Gastrocnemius medialis (tissue), 4 donors: ENCODE measurements around the gene SNCAIP. TPM values are rescaled to one million over a fixed set of nuclear protein-coding genes. Genes with fewer than 3 reads are reported as not detected.

Experiments
- ATAC-seq, 2 donors: fragments of 150-250 bp; one replicate each; pipeline ENCODE4 v1.9.1; 2016
- DNase-seq, 2 donors: peaks; one replicate each; pipeline ENCODE4 v3.0.0-alpha.2; 2019
- H3K27ac ChIP-seq, 4 donors: fragments of 200-600 bp; sonication (generic); 1 replicate in 1 of 4; 2 replicates in 3 of 4; pipeline ENCODE4 v1.5.1; 2016 to 2018; ENCODE audit warnings: mild to moderate bottlenecking in 2 of 4, moderate library complexity in 1 of 4
- H3K27me3 ChIP-seq, 3 donors: fragments of 200-600 bp; sonication (generic) in 2 of 3; 1 replicate in 1 of 3; 2 replicates in 2 of 3; pipeline versions ENCODE4 v1.5.1 to v1.6.0; 2016 to 2019; ENCODE audit warnings: mild to moderate bottlenecking in 1 of 3, moderate library complexity in 1 of 3
- H3K36me3 ChIP-seq, 2 donors: fragments of 200-600 bp; sonication (generic) in 1 of 2; one replicate each; pipeline ENCODE4 v1.5.1; 2017 to 2018
- H3K4me1 ChIP-seq, 2 donors: fragments of 200-600 bp; sonication (generic) in 1 of 2; one replicate each; pipeline ENCODE4 v1.5.1; 2016 to 2017; ENCODE audit warnings: mild to moderate bottlenecking in 2 of 2
- H3K4me3 ChIP-seq, 4 donors: fragments of 200-600 bp; sonication (generic) in 3 of 4; 1 replicate in 1 of 4; 2 replicates in 3 of 4; pipeline ENCODE4 v1.5.1; 2016 to 2019; ENCODE audit warnings: mild to moderate bottlenecking in 2 of 4
- H3K9me3 ChIP-seq, 3 donors: fragments of 200-600 bp; sonication (generic) in 2 of 3; 1 replicate in 1 of 3; 2 replicates in 2 of 3; pipeline ENCODE4 v1.5.1; 2016 to 2019
- CTCF ChIP-seq, 5 experiments: fragments of 450-650 bp in 3 of 5; fragments of 200-600 bp in 2 of 5; sonication (generic) in 2 of 5; IDR thresholded peaks in 4 of 5; conservative IDR thresholded peaks in 1 of 5; 1 replicate in 4 of 5; 2 replicates in 1 of 5; pipeline ENCODE4 v1.5.1; 2016 to 2019; ENCODE audit warnings: antibody characterized with exemption in 5 of 5, mild to moderate bottlenecking in 3 of 5, moderate library complexity in 3 of 5
- POLR2A ChIP-seq, 2 donors: fragments of 450-650 bp; IDR thresholded peaks; one replicate each; pipeline ENCODE4 v1.6.1; 2017; ENCODE audit warnings: antibody characterized with exemption in 2 of 2, mild to moderate bottlenecking in 2 of 2, moderate library complexity in 2 of 2
- in situ Hi-C, 4 donors: fragments of 200-750 bp; cut with MboI; loops; one replicate each; pipeline versions ENCODE4 v1.15.0 to v1.8.0; 2017; ENCODE audit warnings: low sequenced_read_pairs in 4 of 4
- intact Hi-C: fragments of 100-400 bp; cut with DNase I; formaldehyde crosslinking; loops from one replicate; pipeline ENCODE4 v1.15.1; 2023; ENCODE audit warnings: low total_unique reads
- total RNA-seq, 4 donors: library from RNA; depleted of rRNA; stranded (reverse); fragments of >200 nt; gene quantifications; one replicate each; pipeline versions ENCODE4 v1.1.0 to v1.2.3, GENCODE V29; 2016

The SNCAIP gene
- total RNA-seq, 4 donors from 2014 or later, result 0.22 to 3.1 (median 0.53) TPM

- in situ Hi-C loops, result no loop called here
- Histone ChIP-seq H3K9me3 (no peaks in the 10 kb centered on the region), H3K4me1 (no peaks in the 10 kb centered on the region), H3K36me3 (no peaks in the 10 kb centered on the region), H3K27me3 (no peaks in the 10 kb centered on the region), H3K27ac (no peak overlapping the region), H3K4me3 (no peak overlapping the region)
- intact Hi-C loops, result no loop called here
- TF ChIP-seq CTCF (IDR thresholded peaks at IDR 0.05 in 4 of 5, conservative IDR thresholded peaks at IDR 0.05 in 1 of 5) (no peak), POLR2A (IDR thresholded peaks at IDR 0.05) (no peak)
- ATAC-seq (no peak), DNase-seq (no peak)
Measured at GRCh38 chr5:122391621-122392020, 79.6 kb downstream of the SNCAIP start.

GRCh38 chr5:122392224-122392623 is 80.2 kb downstream of the SNCAIP start:
- H3K27me3 ChIP-seq, result no peaks in the 10 kb centered on the region
- H3K4me3 ChIP-seq, result no peak overlapping the region
- H3K36me3 ChIP-seq, result no peaks in the 10 kb centered on the region
- TF ChIP-seq CTCF (IDR thresholded peaks at IDR 0.05 in 4 of 5, conservative IDR thresholded peaks at IDR 0.05 in 1 of 5), result no peak
- TF ChIP-seq POLR2A (IDR thresholded peaks at IDR 0.05), result no peak
- in situ Hi-C loops, result no loop called here
- ATAC-seq, result no peak
- no peak for DNase-seq
- intact Hi-C loops, result no loop called here
- no peak overlapping the region for H3K27ac ChIP-seq
- no peaks in the 10 kb centered on the region for H3K4me1 ChIP-seq
- H3K9me3 ChIP-seq, result no peaks in the 10 kb centered on the region

- H3K36me3 ChIP-seq, result no peaks in the 10 kb centered on the region
- in situ Hi-C loops, result no loop called here
- H3K9me3 ChIP-seq, result no peaks in the 10 kb centered on the region
- intact Hi-C loops, result no loop called here
- H3K4me1 ChIP-seq, result no peaks in the 10 kb centered on the region
- TF ChIP-seq CTCF (IDR thresholded peaks at IDR 0.05 in 4 of 5, conservative IDR thresholded peaks at IDR 0.05 in 1 of 5) (no peak), POLR2A (IDR thresholded peaks at IDR 0.05) (no peak)
- H3K4me3 ChIP-seq, result no peak overlapping the region
- no peaks in the 10 kb centered on the region for H3K27me3 ChIP-seq
- ATAC-seq, result no peak
- H3K27ac ChIP-seq, result no peak overlapping the region
- DNase-seq, result no peak
Measured at GRCh38 chr5:122392824-122393223, 80.8 kb downstream of the SNCAIP start.

- intact Hi-C loops, result no loop called here
- no peak for DNase-seq
- Histone ChIP-seq H3K36me3 (no peaks in the 10 kb centered on the region), H3K4me1 (no peaks in the 10 kb centered on the region), H3K27me3 (no peaks in the 10 kb centered on the region), H3K9me3 (no peaks in the 10 kb centered on the region), H3K27ac (no peak overlapping the region), H3K4me3 (no peak overlapping the region)
- in situ Hi-C loops, result no loop called here
- no peak for ATAC-seq
- TF ChIP-seq POLR2A (IDR thresholded peaks at IDR 0.05) (no peak), CTCF (IDR thresholded peaks at IDR 0.05 in 4 of 5, conservative IDR thresholded peaks at IDR 0.05 in 1 of 5) (no peak)
Measured at GRCh38 chr5:122394284-122394930, 82.4 kb downstream of the SNCAIP start.

GRCh38 chr5:122398016-122398415 is 86.0 kb downstream of the SNCAIP start:
- in situ Hi-C loops, result no loop called here

More at GRCh38 chr5:122398016-122398415, 86.0 kb downstream of the SNCAIP start:
- TF ChIP-seq CTCF (IDR thresholded peaks at IDR 0.05 in 4 of 5, conservative IDR thresholded peaks at IDR 0.05 in 1 of 5), result no peak
- TF ChIP-seq POLR2A (IDR thresholded peaks at IDR 0.05), result no peak
- Histone ChIP-seq H3K9me3 (no peaks in the 10 kb centered on the region), H3K36me3 (no peaks in the 10 kb centered on the region), H3K4me3 (no peak overlapping the region), H3K27me3 (no peaks in the 10 kb centered on the region), H3K4me1 (no peaks in the 10 kb centered on the region), H3K27ac (no peak overlapping the region)
- intact Hi-C loops, result no loop called here
- ATAC-seq (no peak), DNase-seq (no peak)
